ENCODE results near the gene ZNF10.

DNA sequence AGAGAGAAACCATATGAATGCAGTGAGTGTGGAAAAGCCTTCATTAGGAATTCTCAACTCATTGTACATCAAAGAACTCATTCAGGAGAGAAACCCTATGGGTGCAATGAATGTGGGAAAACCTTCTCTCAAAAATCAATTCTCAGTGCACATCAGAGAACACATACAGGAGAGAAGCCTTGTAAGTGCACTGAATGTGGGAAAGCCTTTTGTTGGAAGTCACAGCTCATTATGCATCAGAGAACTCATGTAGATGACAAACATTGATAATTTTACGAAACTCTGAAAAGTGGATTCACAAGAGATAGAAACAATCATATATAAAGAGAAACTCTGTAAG is 73.8 kb downstream of the ZNF10 start:
- TF ChIP-seq CTCF (optimal IDR thresholded peaks at IDR 0.05 in 1 of 3, IDR thresholded peaks at IDR 0.05 in 1 of 3, conservative IDR thresholded peaks at IDR 0.05 in 1 of 3; ENCODE audit: extremely low read depth in 1 of 3, insufficient read depth in 2 of 3, low read length in 3 of 3) = no peak
- TF ChIP-seq EZH2 (IDR thresholded peaks at IDR 0.05; ENCODE audit: low read length) = no peak
